ENCODE results near the gene CXorf51A.
"Not testable (repeated sequence)": the region's sequence is repeated elsewhere in the genome, so short reads cannot be mapped to it uniquely, and the experiment has no call there.

CXorf51A gene

GRCh38 chrX:146814644-146815043 lies at the start of gene CXorf51A:
TSS of gene CXorf51A (minus strand) at chrX:146814744. CDS start at chrX:146814723, 21 bp downstream.
- not testable (repeated sequence) for DNase-seq (ENCODE audit: low spot score); H3K4me1 ChIP-seq (ENCODE audit: insufficient read depth, poor library complexity, severe bottlenecking); H3K9me3 ChIP-seq (ENCODE audit: severe bottlenecking)

DNA sequence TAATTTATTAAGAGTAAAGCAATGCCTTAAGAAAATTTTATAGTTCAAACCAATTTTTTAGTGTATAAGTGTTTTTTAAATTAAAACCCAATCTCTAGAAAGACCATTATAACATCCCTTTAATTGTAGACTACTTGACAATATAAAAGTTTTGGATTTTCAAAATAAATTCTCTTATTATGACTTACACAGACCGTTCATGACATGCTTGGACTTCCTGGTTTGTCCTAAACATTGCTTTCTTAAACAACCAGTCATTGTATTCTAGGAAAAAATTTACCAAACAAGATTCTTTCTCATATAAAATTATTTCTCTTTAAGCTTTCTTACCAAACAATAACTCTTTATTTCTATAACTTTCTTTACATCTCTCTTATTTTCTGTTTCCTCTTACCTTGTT lies 49.0 kb upstream of the CXorf51A start:
- H3K9me3 ChIP-seq (ENCODE audit: severe bottlenecking), result no peaks in the 10 kb centered on the region
- no peak overlapping the region for H3K27ac ChIP-seq (ENCODE audit: poor library complexity, severe bottlenecking)
- ATAC-seq (ENCODE audit: low read depth) (no peak), DNase-seq (ENCODE audit: low spot score) (no peak)
- no peaks in the 10 kb centered on the region for H3K27me3 ChIP-seq (ENCODE audit: insufficient read depth, poor library complexity, severe bottlenecking)
- no peaks in the 10 kb centered on the region for H3K36me3 ChIP-seq (ENCODE audit: low read depth)
- H3K4me3 ChIP-seq (ENCODE audit: severe bottlenecking), result no peak overlapping the region
- no peaks in the 10 kb centered on the region for H3K4me1 ChIP-seq (ENCODE audit: insufficient read depth, poor library complexity, severe bottlenecking)
- TF ChIP-seq CTCF (IDR thresholded peaks at IDR 0.05; ENCODE audit: poor library complexity, severe bottlenecking), result no peak

More at GRCh38 chrX:146814644-146815043, at the start of gene CXorf51A:
- not testable (repeated sequence) for H3K27ac ChIP-seq (ENCODE audit: poor library complexity, severe bottlenecking); ATAC-seq (ENCODE audit: low read depth); H3K27me3 ChIP-seq (ENCODE audit: insufficient read depth, poor library complexity, severe bottlenecking); H3K36me3 ChIP-seq (ENCODE audit: low read depth); H3K4me3 ChIP-seq (ENCODE audit: severe bottlenecking)

GRCh38 chrX:146854281-146854680 lies 39.7 kb upstream of the CXorf51A start:
- DNase-seq (ENCODE audit: low spot score) (no peak), ATAC-seq (ENCODE audit: low read depth) (no peak)
- no peak overlapping the region for H3K27ac ChIP-seq (ENCODE audit: poor library complexity, severe bottlenecking)
- TF ChIP-seq CTCF (IDR thresholded peaks at IDR 0.05; ENCODE audit: poor library complexity, severe bottlenecking), result no peak
- no peaks in the 10 kb centered on the region for H3K36me3 ChIP-seq (ENCODE audit: low read depth)
- H3K4me3 ChIP-seq (ENCODE audit: severe bottlenecking), result no peak overlapping the region
- H3K9me3 ChIP-seq (ENCODE audit: severe bottlenecking), result no peaks in the 10 kb centered on the region
- H3K27me3 ChIP-seq (ENCODE audit: insufficient read depth, poor library complexity, severe bottlenecking), result no peaks in the 10 kb centered on the region
- no peaks in the 10 kb centered on the region for H3K4me1 ChIP-seq (ENCODE audit: insufficient read depth, poor library complexity, severe bottlenecking)

DNA sequence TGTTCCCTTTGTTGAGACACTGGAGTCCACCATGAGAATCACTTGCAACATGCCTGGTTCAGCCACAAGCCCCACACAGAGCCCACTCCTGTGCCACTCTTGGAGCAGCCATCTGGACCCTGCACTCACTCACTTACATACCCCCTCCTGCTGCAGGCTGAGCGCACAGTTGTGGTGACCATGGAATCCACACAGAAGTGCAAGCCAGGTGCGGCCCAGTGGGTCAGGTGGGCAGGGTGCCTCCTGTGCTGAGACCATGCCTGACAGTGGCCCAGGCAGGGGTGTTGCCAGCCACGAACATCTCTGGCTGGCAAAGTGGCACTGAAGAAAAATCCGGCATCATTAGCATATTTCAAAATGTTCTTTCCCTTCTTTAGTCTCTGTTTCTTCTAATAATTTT lies 17.4 kb upstream of the CXorf51A start:
- no peaks in the 10 kb centered on the region for H3K27me3 ChIP-seq (ENCODE audit: insufficient read depth, poor library complexity, severe bottlenecking)
- no peaks in the 10 kb centered on the region for H3K9me3 ChIP-seq (ENCODE audit: severe bottlenecking)
- DNase-seq (ENCODE audit: low spot score) (no peak), ATAC-seq (ENCODE audit: low read depth) (no peak)
- no peak overlapping the region for H3K4me3 ChIP-seq (ENCODE audit: severe bottlenecking)
- H3K4me1 ChIP-seq (ENCODE audit: insufficient read depth, poor library complexity, severe bottlenecking), result no peaks in the 10 kb centered on the region
- H3K27ac ChIP-seq (ENCODE audit: poor library complexity, severe bottlenecking), result no peak overlapping the region
- no peak for TF ChIP-seq CTCF (IDR thresholded peaks at IDR 0.05; ENCODE audit: poor library complexity, severe bottlenecking)
- H3K36me3 ChIP-seq (ENCODE audit: low read depth), result no peaks in the 10 kb centered on the region

- not testable (repeated sequence) for H3K9me3 ChIP-seq (ENCODE audit: severe bottlenecking); DNase-seq (ENCODE audit: low spot score); H3K4me1 ChIP-seq (ENCODE audit: insufficient read depth, poor library complexity, severe bottlenecking); H3K4me3 ChIP-seq (ENCODE audit: severe bottlenecking); H3K27me3 ChIP-seq (ENCODE audit: insufficient read depth, poor library complexity, severe bottlenecking); H3K36me3 ChIP-seq (ENCODE audit: low read depth); ATAC-seq (ENCODE audit: low read depth); H3K27ac ChIP-seq (ENCODE audit: poor library complexity, severe bottlenecking)
Measured at GRCh38 chrX:146809471-146809870, 5.1 kb downstream of the CXorf51A start, which contains the start of gene CXorf51B. TSS of gene CXorf51B (plus strand) at chrX:146809771. CDS start at chrX:146809792, 21 bp downstream.

Data from RWPE2 (cell line).